SK-N-SH treated with all-trans-retinoic acid at 6 μM for 48 hours (cell line): ENCODE data around the gene SDHA.

Source experiments
- ESRRG ChIP-seq: fragments of 250-450 bp; sonication (Bioruptor Pico); IDR thresholded peaks from 2 replicates; pipeline ENCODE4 v1.6.1; 2021; ENCODE audit warnings: mild to moderate bottlenecking
- ZFP30 ChIP-seq: fragments of 450-650 bp; formaldehyde crosslinking; IDR thresholded peaks from 2 replicates; pipeline ENCODE4 v1.5.0; 2022; ENCODE audit warnings: mild to moderate bottlenecking, moderate library complexity

- TF ChIP-seq ZFP30, result no peak
- no peak for TF ChIP-seq ESRRG
Measured at GRCh38 chr5:176296-176823, 41.8 kb upstream of the SDHA start.
